Measurements from ENCODE around the gene CCDC8.

The CCDC8 gene

DNA sequence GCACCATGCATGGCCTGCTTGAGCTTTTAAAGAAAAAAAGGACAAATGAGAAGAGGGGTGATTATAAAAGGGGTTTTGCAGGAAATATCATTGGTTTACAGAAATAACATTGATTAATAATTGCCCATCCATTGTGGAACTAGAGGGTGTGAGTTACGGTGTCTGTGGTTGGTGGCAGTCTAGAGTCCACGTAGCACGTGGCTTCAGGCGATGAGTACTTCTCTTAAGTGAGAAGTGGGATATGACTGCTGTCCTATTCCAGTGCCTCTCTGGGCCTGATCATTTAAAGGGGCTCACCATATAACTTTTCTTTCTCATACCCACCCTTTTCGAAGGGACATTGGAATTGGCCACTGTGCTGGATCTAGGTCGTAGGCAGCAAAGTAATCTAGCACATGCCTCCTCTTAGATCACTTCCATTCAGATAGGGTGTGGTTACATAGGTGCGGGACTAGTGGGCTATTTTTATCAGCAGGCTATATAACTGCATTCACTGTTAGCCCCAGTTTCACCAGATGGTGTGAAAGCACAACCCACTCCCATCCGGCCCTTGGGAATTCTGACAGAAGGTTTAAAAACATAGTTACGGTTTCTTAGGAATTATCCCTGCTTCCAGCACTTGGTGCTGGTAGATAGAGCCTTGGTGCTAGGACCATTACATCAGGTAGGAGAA lies 46.6 kb downstream of the CCDC8 start:
- H3K9me3 ChIP-seq (ENCODE audit: control insufficient read depth, low read length): no peaks in the 10 kb centered on the region
- no peak overlapping the region for H3K4ac ChIP-seq (ENCODE audit: low read depth in 1 of 2, low read length in 2 of 2)
- 96% methylated on average over 9 of the region's 9 CpGs for WGBS
- no peak overlapping the region for H2AFZ ChIP-seq (ENCODE audit: low read depth, low read length)
- no peaks in the 10 kb centered on the region for H3K27me3 ChIP-seq (ENCODE audit: control insufficient read depth in 1 of 2, insufficient read depth in 1 of 2, low read length in 2 of 2)
- no peak for DNase-seq
- peaks cover 19% of the 10 kb centered on the region for H3K79me1 ChIP-seq (replicated peaks; ENCODE audit: low read length, poor library complexity, severe bottlenecking)
- H3K4me1 ChIP-seq (ENCODE audit: control insufficient read depth, insufficient read depth, low read depth, low read length): peaks cover 19% of the 10 kb centered on the region
- no peak overlapping the region for H3K4me3 ChIP-seq (ENCODE audit: insufficient read depth in 1 of 2, low read depth in 1 of 2, low read length in 2 of 2)
- no peak overlapping the region for H2BK12ac ChIP-seq (ENCODE audit: low read length in 2 of 2)
- H4K8ac ChIP-seq (ENCODE audit: low read length): no peak overlapping the region
- no peak overlapping the region for H3K23ac ChIP-seq (ENCODE audit: low read length in 2 of 2)
- H3K9ac ChIP-seq (ENCODE audit: low read length): no peak overlapping the region
- no peak overlapping the region for H3K27ac ChIP-seq (ENCODE audit: low read length, poor library complexity, severe bottlenecking)
- no peak overlapping the region for H3K4me2 ChIP-seq (ENCODE audit: low read length, poor library complexity, severe bottlenecking)
- no peak overlapping the region for H2BK5ac ChIP-seq (ENCODE audit: low read depth, low read length, poor library complexity, severe bottlenecking)
- no peak overlapping the region for H2BK120ac ChIP-seq (ENCODE audit: low read depth, low read length)
- H4K91ac ChIP-seq (ENCODE audit: low read length): no peak overlapping the region
- H3K36me3 ChIP-seq (ENCODE audit: control insufficient read depth in 1 of 2, insufficient read depth in 2 of 2, low read depth in 1 of 2, low read length in 2 of 2): peaks cover 36 to 59% of the 10 kb centered on the region in 2 experiments
- H2BK15ac ChIP-seq (ENCODE audit: low read depth, poor library complexity, severe bottlenecking): no peak overlapping the region
- H3K14ac ChIP-seq (ENCODE audit: low read length in 2 of 2): no peak overlapping the region
- no peak overlapping the region for H2AK5ac ChIP-seq (ENCODE audit: low read length, severe bottlenecking)
- H3K18ac ChIP-seq (ENCODE audit: low read depth in 1 of 2, low read length in 2 of 2): no peak overlapping the region

GRCh38 chr19:46365561-46365960 lies 47.8 kb downstream of the CCDC8 start:
- Histone ChIP-seq H4K91ac (ENCODE audit: low read length) (no peak overlapping the region), H3K27me3 (ENCODE audit: control insufficient read depth in 1 of 2, insufficient read depth in 1 of 2, low read length in 2 of 2) (no peaks in the 10 kb centered on the region), H3K23ac (ENCODE audit: low read length in 2 of 2) (no peak overlapping the region), H3K4me1 (ENCODE audit: control insufficient read depth, insufficient read depth, low read depth, low read length) (peaks cover 13% of the 10 kb centered on the region), H2AK5ac (ENCODE audit: low read length, severe bottlenecking) (no peak overlapping the region), H2BK12ac (ENCODE audit: low read length in 2 of 2) (no peak overlapping the region), H3K36me3 (ENCODE audit: control insufficient read depth in 1 of 2, insufficient read depth in 2 of 2, low read depth in 1 of 2, low read length in 2 of 2) (peaks cover 36 to 61% of the 10 kb centered on the region in 2 experiments), H2BK120ac (ENCODE audit: low read depth, low read length) (no peak overlapping the region), H3K4ac (ENCODE audit: low read depth in 1 of 2, low read length in 2 of 2) (no peak overlapping the region), H3K4me3 (ENCODE audit: insufficient read depth in 1 of 2, low read depth in 1 of 2, low read length in 2 of 2) (no peak overlapping the region), H2BK5ac (ENCODE audit: low read depth, low read length, poor library complexity, severe bottlenecking) (no peak overlapping the region), H3K14ac (ENCODE audit: low read length in 2 of 2) (no peak overlapping the region), H3K9me3 (ENCODE audit: control insufficient read depth, low read length) (no peaks in the 10 kb centered on the region), H4K8ac (ENCODE audit: low read length) (peak overlapping the region; percentile 37), H2BK15ac (ENCODE audit: low read depth, poor library complexity, severe bottlenecking) (no peak overlapping the region), H3K79me1 (replicated peaks; ENCODE audit: low read length, poor library complexity, severe bottlenecking) (peaks cover 19% of the 10 kb centered on the region), H3K27ac (ENCODE audit: low read length, poor library complexity, severe bottlenecking) (peak overlapping the region; percentile 9), H3K18ac (ENCODE audit: low read depth in 1 of 2, low read length in 2 of 2) (no peak overlapping the region), H3K4me2 (ENCODE audit: low read length, poor library complexity, severe bottlenecking) (no peak overlapping the region), H2AFZ (ENCODE audit: low read depth, low read length) (no peak overlapping the region), H3K9ac (ENCODE audit: low read length) (no peak overlapping the region)
- no peak for DNase-seq
- WGBS: 94% methylated on average over 3 of the region's 4 CpGs

DNA sequence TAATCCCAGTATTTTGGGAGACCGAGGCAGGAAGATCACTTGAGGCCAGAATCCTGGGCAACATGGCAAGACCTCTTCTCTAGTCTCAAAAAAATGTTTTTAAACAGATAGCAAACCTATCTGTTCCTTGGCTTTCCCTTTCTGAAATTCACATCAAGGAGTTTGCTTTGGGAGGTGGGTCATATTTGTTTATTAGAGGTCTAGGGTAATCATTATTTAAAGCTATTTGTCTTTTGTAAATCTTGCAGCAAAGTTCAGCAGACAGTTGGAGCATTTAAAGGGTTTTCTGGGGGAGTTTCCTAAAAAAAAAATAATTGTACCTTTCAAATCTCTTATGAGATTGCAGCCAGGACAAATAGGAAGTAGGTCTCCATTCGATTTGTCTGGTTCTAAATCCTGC lies 49.0 kb downstream of the CCDC8 start:
- H3K79me1 ChIP-seq (replicated peaks; ENCODE audit: low read length, poor library complexity, severe bottlenecking): peaks cover 21% of the 10 kb centered on the region
- no peak overlapping the region for H3K4me3 ChIP-seq (ENCODE audit: insufficient read depth in 1 of 2, low read depth in 1 of 2, low read length in 2 of 2)
- DNase-seq: no peak
- H3K4ac ChIP-seq (ENCODE audit: low read depth in 1 of 2, low read length in 2 of 2): no peak overlapping the region
- H3K36me3 ChIP-seq (ENCODE audit: control insufficient read depth in 1 of 2, insufficient read depth in 2 of 2, low read depth in 1 of 2, low read length in 2 of 2): peaks cover 36 to 58% of the 10 kb centered on the region in 2 experiments
- no peak overlapping the region for H2BK12ac ChIP-seq (ENCODE audit: low read length in 2 of 2)
- H3K4me1 ChIP-seq (ENCODE audit: control insufficient read depth, insufficient read depth, low read depth, low read length): peaks cover 13% of the 10 kb centered on the region
- H3K18ac ChIP-seq (ENCODE audit: low read depth in 1 of 2, low read length in 2 of 2): no peak overlapping the region
- no peak overlapping the region for H3K4me2 ChIP-seq (ENCODE audit: low read length, poor library complexity, severe bottlenecking)
- H3K23ac ChIP-seq (ENCODE audit: low read length in 2 of 2): no peak overlapping the region
- H3K9me3 ChIP-seq (ENCODE audit: control insufficient read depth, low read length): no peaks in the 10 kb centered on the region
- no peak overlapping the region for H4K8ac ChIP-seq (ENCODE audit: low read length)
- no peak overlapping the region for H2BK15ac ChIP-seq (ENCODE audit: low read depth, poor library complexity, severe bottlenecking)
- no peak overlapping the region for H2BK120ac ChIP-seq (ENCODE audit: low read depth, low read length)
- H2BK5ac ChIP-seq (ENCODE audit: low read depth, low read length, poor library complexity, severe bottlenecking): no peak overlapping the region
- no peak overlapping the region for H2AK5ac ChIP-seq (ENCODE audit: low read length, severe bottlenecking)
- WGBS: 97% methylated on average over 2 of the region's 2 CpGs
- no peak overlapping the region for H4K91ac ChIP-seq (ENCODE audit: low read length)
- H3K27me3 ChIP-seq (ENCODE audit: control insufficient read depth in 1 of 2, insufficient read depth in 1 of 2, low read length in 2 of 2): no peaks in the 10 kb centered on the region
- H2AFZ ChIP-seq (ENCODE audit: low read depth, low read length): no peak overlapping the region
- H3K9ac ChIP-seq (ENCODE audit: low read length): no peak overlapping the region
- no peak overlapping the region for H3K27ac ChIP-seq (ENCODE audit: low read length, poor library complexity, severe bottlenecking)
- H3K14ac ChIP-seq (ENCODE audit: low read length in 2 of 2): no peak overlapping the region

GRCh38 chr19:46361915-46362314 lies 51.4 kb downstream of the CCDC8 start:
- Histone ChIP-seq H3K36me3 (ENCODE audit: control insufficient read depth in 1 of 2, insufficient read depth in 2 of 2, low read depth in 1 of 2, low read length in 2 of 2) (peaks cover 25 to 48% of the 10 kb centered on the region in 2 experiments), H3K14ac (ENCODE audit: low read length in 2 of 2) (no peak overlapping the region), H2AFZ (ENCODE audit: low read depth, low read length) (no peak overlapping the region), H3K4me3 (ENCODE audit: insufficient read depth in 1 of 2, low read depth in 1 of 2, low read length in 2 of 2) (no peak overlapping the region), H3K23ac (ENCODE audit: low read length in 2 of 2) (no peak overlapping the region), H3K79me1 (replicated peaks; ENCODE audit: low read length, poor library complexity, severe bottlenecking) (peaks cover 20% of the 10 kb centered on the region), H2BK120ac (ENCODE audit: low read depth, low read length) (no peak overlapping the region), H2BK15ac (ENCODE audit: low read depth, poor library complexity, severe bottlenecking) (no peak overlapping the region), H3K4ac (ENCODE audit: low read depth in 1 of 2, low read length in 2 of 2) (no peak overlapping the region), H3K9me3 (ENCODE audit: control insufficient read depth, low read length) (no peaks in the 10 kb centered on the region), H3K4me2 (ENCODE audit: low read length, poor library complexity, severe bottlenecking) (no peak overlapping the region), H2AK5ac (ENCODE audit: low read length, severe bottlenecking) (no peak overlapping the region), H3K27ac (ENCODE audit: low read length, poor library complexity, severe bottlenecking) (no peak overlapping the region), H4K91ac (ENCODE audit: low read length) (no peak overlapping the region), H2BK12ac (ENCODE audit: low read length in 2 of 2) (no peak overlapping the region), H3K4me1 (ENCODE audit: control insufficient read depth, insufficient read depth, low read depth, low read length) (peaks cover 9% of the 10 kb centered on the region), H3K27me3 (ENCODE audit: control insufficient read depth in 1 of 2, insufficient read depth in 1 of 2, low read length in 2 of 2) (no peaks in the 10 kb centered on the region), H4K8ac (ENCODE audit: low read length) (no peak overlapping the region), H3K18ac (ENCODE audit: low read depth in 1 of 2, low read length in 2 of 2) (no peak overlapping the region), H2BK5ac (ENCODE audit: low read depth, low read length, poor library complexity, severe bottlenecking) (no peak overlapping the region), H3K9ac (ENCODE audit: low read length) (peak overlapping the region; percentile 45)
- no CpG with 5 or more reads among the region's 2 CpGs for WGBS
- DNase-seq: no peak

Measured in mesenchymal stem cell (in vitro differentiated cells and primary cell).